ENCODE results near the gene TALDO1. TPM values are rescaled to one million over a fixed set of nuclear protein-coding genes. Genes with fewer than 3 reads are reported as not detected.

The TALDO1 gene
- total RNA-seq = 100 to 1,000 TPM; 152 to 155 TPM

DNA sequence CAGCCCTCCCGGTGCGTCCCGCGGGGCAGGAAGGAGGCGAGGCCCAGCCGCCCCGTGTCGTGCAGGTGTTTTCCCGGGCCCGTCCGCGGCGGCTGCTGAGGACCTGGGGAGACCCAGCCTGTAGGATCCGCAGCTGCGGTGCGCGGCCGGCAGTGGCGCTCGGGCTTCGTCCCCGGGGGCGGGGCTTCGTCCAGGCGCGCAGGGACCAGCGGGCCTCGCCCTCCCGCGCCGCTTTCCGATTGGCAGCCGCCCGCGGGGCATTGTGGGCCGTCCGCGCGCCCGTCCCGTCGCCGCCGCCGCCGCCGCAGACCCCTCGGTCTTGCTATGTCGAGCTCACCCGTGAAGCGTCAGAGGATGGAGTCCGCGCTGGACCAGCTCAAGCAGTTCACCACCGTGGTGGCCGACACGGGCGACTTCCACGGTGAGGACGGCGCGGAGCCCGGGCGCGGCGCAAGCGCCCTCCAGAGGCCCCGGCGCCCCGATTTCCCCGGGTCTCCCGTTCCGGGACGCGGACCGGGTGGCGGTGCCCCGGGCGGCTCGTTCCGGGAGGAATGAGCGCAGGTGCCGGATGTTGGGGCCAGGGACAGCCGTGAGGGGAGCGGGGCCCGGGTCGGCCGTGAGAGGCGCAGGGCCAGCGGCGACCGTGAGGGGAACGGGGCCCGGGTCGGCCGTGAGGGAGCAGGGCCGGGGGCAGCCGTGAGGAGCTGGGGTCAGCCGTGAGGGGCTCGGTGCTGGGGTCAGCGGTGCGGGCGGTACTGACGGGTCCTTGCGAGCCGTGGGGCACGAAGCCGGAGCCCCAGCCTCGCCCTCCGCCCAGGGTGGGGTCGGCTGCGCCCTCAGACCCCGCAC is at the start of gene TALDO1:
Gene TALDO1, plus strand, starts transcription at position 307 of the 849 bp plus-strand sequence. Its CDS starts 18 bp downstream, at position 325.
- Mint-ChIP-seq H3K4me1 (ENCODE audit: low read depth) (peaks cover 12% of the 10 kb centered on the region), H3K27ac (peak within 1 kb of the TSS; percentile 87), H3K27me3 (ENCODE audit: low read depth) (no peaks in the 10 kb centered on the region), H3K9me3 (no peaks in the 10 kb centered on the region), H3K36me3 (ENCODE audit: insufficient read depth in 2 of 2) (peaks cover 0 to 2% of the 10 kb centered on the region in 2 donors), H3K4me3 (peak within 1 kb of the TSS; percentile 91 to 94)
- DNase-seq (peak; percentile 94 to 96), ATAC-seq (replicated peaks in 1 of 2) (peak; percentile 94 to 96)

DNA sequence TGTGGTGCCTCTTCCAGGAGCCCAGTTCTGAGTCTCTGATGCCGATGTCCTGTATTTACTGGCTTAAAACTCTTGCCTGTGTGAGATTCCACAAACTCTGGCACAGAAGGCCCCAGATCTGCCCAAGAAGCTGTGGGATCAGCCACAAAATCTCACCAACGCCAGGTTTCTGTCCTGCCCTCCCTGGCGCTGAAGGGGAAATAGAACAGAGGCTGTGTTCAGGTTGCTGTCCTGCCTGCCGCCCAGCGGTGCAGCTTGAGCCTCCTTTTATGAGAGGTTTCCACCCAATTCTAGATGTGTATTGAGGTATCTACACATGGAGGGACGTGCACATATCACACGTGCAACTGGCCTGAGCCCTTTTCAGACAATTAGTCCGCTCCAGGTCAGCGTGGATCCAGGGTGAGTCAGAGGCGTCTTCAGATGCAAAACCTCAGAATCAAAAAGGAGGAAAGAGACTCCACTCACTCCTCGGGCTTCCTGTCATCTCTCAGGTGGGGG is 49.4 kb upstream of the TALDO1 start:
- peak overlapping the region; percentile 84 for H3K27ac Mint-ChIP-seq
- peak overlapping the region; percentile 82 to 84 for H3K4me3 Mint-ChIP-seq
- DNase-seq (no peak), ATAC-seq (replicated peaks in 1 of 2) (no peak)
- no peaks in the 10 kb centered on the region for H3K27me3 Mint-ChIP-seq (ENCODE audit: low read depth)
- H3K9me3 Mint-ChIP-seq = no peaks in the 10 kb centered on the region
- H3K36me3 Mint-ChIP-seq (ENCODE audit: insufficient read depth in 2 of 2) = peaks cover 0 to 7% of the 10 kb centered on the region in 2 donors
- peaks cover 34% of the 10 kb centered on the region for H3K4me1 Mint-ChIP-seq (ENCODE audit: low read depth)

DNA sequence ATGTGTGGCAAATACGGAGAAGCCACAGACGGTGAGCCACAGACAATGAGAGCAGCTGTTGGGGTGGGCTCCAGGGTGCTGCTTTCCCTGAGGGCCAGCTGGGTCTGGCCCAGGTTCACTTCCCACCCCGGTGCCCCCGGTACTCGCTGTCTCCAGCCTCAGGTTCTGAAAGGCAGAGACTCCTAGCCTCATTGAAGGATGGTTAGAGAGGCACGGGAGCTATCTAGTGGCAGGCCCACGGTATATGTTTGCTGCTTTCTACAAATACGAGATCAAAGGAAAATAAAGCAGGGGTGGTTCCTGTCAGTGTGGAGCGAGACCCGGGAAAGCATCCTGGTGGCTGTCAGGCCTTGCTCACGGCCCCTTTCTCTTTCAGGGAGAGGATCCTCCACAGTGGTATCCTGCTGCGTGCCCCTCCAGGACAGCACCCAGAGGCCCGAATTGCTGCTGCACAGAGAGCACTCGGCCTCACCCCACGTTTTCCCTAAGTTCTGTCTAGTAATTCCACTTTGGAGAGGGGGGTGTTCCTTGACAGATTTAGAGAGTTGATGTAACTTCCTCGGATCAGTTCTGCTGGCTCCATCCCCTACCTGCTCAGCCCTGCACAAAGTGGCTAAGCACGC is 48.7 kb upstream of the TALDO1 start:
- no peak overlapping the region for H3K27ac Mint-ChIP-seq
- no peak overlapping the region for H3K4me3 Mint-ChIP-seq
- peaks cover 0 to 1% of the 10 kb centered on the region in 2 donors for H3K36me3 Mint-ChIP-seq (ENCODE audit: insufficient read depth in 2 of 2)
- H3K27me3 Mint-ChIP-seq (ENCODE audit: low read depth) = no peaks in the 10 kb centered on the region
- no peak for DNase-seq
- H3K9me3 Mint-ChIP-seq = no peaks in the 10 kb centered on the region
- peaks cover 26% of the 10 kb centered on the region for H3K4me1 Mint-ChIP-seq (ENCODE audit: low read depth)
- no peak for ATAC-seq (replicated peaks in 1 of 2)

DNA sequence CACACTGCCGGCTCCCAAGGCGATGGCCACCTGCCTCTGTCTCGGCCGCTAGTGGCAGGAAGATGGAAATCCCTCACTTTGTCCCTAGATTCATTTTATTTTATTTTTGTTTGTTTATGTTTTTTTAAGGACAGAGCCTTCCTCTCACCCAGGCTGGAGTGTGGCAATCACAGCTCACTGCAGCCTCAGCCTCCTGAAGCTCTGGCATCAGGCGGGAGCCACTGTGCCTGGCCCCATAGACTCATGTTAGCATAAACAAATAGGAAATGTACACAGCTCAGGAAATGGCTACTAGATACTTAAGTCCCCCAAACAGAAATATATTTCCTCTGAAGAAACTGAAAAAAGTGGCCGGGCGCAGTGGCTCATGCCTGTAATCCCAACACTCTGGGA is 48.2 kb upstream of the TALDO1 start:
- Mint-ChIP-seq H3K4me1 (ENCODE audit: low read depth) (peaks cover 21% of the 10 kb centered on the region), H3K36me3 (ENCODE audit: insufficient read depth in 2 of 2) (no peaks in the 10 kb centered on the region)
- no peak for ATAC-seq (replicated peaks in 1 of 2)

DNA sequence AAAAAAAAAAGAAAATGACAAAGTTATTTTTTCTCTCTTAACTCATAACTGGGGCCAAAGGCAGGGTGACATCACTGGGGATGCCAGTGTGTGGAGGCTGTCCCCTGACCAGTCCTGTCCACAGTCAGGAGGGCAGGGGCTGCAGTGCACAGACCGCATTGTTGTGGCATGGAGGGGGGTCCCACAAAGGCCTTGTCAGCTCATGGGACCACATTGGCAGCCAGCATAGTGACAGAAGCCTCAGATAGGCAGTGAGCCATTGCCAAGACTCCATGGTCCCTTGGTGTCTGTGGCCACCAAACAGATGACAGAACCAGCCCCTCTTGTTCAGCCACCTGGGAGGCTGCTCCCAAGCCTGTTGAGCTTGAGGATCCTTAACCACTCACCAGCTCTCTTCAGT is 47.5 kb upstream of the TALDO1 start:
- ATAC-seq (replicated peaks in 1 of 2) (no peak), DNase-seq (no peak)
- Mint-ChIP-seq H3K27me3 (ENCODE audit: low read depth) (no peaks in the 10 kb centered on the region), H3K27ac (no peak overlapping the region), H3K4me3 (no peak overlapping the region), H3K9me3 (no peaks in the 10 kb centered on the region), H3K36me3 (ENCODE audit: insufficient read depth in 2 of 2) (no peaks in the 10 kb centered on the region), H3K4me1 (ENCODE audit: low read depth) (peaks cover 21% of the 10 kb centered on the region)

More for the DNA sequence above, 48.2 kb upstream of the TALDO1 start:
- Mint-ChIP-seq H3K4me3 (no peak overlapping the region), H3K27me3 (ENCODE audit: low read depth) (no peaks in the 10 kb centered on the region), H3K9me3 (no peaks in the 10 kb centered on the region), H3K27ac (no peak overlapping the region)
- DNase-seq = no peak

DNA sequence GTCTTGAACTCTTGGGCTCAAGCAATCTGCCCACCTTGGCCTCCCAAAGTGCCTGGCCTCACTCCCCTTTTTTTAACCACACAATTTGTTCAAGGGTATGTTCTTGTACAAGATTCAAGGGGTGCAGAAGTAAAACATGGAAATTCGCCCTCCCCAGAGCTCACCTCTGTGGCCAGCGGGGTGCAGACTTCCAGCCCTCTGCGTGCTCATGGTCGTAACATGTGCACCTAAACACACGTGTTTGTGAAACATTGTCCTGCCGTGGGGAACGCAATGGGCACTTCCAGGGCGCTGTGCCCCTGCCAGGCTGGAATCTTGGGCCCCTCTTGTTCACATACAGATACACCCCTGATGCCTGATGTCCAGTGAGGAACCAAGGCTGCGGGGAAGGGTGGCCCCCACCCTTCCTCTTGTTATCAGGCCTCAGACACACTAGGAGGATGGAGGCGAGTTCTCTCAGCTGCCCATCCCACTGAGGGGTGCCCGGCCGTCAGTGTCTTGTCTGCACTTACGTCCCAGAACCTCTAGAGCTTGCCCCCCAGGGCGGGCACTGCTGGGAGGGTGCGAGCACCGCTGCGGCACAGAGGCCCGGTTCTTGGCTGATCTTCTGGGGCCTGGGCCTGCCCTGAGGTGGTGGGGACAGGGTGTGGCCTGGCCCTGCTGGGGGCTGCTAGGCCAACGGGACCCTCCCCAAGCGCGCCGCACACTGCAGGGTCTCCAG is 45.4 kb upstream of the TALDO1 start:
- H3K27me3 Mint-ChIP-seq (ENCODE audit: low read depth) = no peaks in the 10 kb centered on the region
- peaks cover 15% of the 10 kb centered on the region for H3K4me1 Mint-ChIP-seq (ENCODE audit: low read depth)

DNA sequence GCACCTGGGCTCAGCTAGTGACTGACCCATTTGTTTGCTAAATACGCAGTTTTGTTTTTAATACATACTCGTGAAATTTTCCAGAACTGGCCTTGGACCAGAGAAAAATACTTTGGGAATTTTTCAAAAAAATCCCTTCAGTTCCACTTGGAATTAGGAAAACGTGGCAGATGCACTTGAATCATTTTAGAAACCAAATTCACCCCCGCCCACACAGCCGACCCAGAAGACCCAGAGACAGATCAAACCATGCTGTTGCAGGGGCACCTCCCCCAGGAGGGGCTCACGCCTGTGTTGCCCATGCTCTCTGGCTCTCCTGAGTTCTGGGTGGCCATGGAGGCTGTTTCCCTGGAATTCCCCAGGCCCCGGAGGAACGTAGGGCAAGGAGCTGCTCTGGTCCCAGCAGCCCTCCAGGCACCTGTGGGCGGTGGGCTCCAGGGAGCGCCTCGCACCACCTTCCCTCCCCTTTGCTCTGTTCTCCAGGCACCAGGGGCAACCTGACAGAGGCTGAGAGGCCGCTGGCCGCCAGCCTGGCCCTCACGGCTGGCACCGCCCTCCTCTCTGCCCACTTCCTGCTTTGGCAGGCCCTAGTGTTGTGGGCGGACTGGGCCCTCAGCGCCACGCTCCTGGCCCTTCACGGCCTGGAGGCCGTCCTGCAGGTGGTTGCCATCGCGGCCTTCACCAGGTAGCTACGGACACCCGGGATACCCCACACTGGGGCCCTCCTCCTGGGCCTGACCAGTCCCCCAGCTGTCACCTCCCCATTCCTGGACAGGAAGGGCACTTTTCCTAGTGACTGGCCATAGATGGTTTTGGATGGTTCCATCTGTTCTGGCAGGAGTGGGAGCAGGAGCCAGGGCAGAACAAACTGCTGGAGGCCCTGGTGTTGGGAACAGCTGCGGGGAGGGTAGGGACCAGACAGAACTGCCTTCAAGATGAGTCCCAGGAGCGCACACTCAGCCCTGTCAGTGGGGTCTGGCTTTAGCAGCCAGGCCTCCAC is 44.5 kb upstream of the TALDO1 start:
- DNase-seq (no peak), ATAC-seq (replicated peaks in 1 of 2) (peak in 1 of 2 donors; percentile 26)
- Mint-ChIP-seq H3K4me3 (no peak overlapping the region), H3K27ac (no peak overlapping the region), H3K27me3 (ENCODE audit: low read depth) (peaks cover 8% of the 10 kb centered on the region), H3K9me3 (no peaks in the 10 kb centered on the region), H3K4me1 (ENCODE audit: low read depth) (peaks cover 7% of the 10 kb centered on the region), H3K36me3 (ENCODE audit: insufficient read depth in 2 of 2) (no peaks in the 10 kb centered on the region)

More for the DNA sequence above, 45.4 kb upstream of the TALDO1 start:
- no peak for DNase-seq
- Mint-ChIP-seq H3K9me3 (no peaks in the 10 kb centered on the region), H3K36me3 (ENCODE audit: insufficient read depth in 2 of 2) (no peaks in the 10 kb centered on the region), H3K4me3 (no peak overlapping the region), H3K27ac (no peak overlapping the region)
- no peak for ATAC-seq (replicated peaks in 1 of 2)

DNA sequence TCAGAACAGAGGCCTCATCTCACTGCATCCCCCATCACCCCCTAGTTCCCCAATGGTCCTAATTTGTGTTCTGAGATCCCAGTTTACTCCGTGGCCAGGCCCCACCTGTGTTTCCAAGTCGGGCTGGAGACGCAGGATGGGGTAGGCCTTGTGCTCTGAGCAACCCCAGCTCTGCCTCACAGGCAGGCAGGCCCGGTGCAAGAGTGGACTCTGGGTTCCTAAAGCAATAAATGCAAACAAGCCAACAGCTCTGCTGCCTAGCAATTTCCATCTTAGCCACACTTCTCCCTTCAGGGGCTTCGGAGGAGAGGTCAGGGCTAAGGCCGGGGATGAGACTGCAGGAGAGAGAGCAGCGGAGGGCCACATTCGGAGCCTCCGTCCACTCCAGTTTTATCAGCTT is 43.8 kb upstream of the TALDO1 start:
- Mint-ChIP-seq H3K4me1 (ENCODE audit: low read depth) (no peaks in the 10 kb centered on the region), H3K9me3 (no peaks in the 10 kb centered on the region), H3K27ac (no peak overlapping the region), H3K4me3 (no peak overlapping the region), H3K36me3 (ENCODE audit: insufficient read depth in 2 of 2) (no peaks in the 10 kb centered on the region), H3K27me3 (ENCODE audit: low read depth) (peaks cover 11% of the 10 kb centered on the region)
- DNase-seq = no peak
- no peak for ATAC-seq (replicated peaks in 1 of 2)

DNA sequence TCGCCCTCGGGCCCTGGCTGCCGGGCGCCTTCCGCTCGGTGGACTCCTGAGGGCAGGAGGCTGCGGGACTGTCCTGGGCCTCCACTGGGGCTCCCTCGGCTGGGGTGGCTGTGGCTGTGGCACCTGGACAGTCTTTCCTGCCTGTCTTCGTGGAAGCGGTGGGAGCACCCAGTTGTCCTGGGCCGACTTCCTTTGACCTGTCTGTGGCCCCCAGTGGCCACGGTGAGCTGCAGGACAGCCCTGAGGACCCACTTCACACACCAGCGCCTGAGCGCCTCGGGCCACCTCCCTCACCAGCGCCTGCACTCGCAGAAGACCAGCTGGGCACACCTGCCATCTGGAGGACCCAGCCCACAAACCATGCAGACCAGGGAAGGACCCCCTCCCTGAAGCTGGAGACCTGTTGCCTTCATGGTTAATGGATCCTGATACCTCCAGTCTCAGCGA is 43.0 kb upstream of the TALDO1 start:
- no peak for DNase-seq

DNA sequence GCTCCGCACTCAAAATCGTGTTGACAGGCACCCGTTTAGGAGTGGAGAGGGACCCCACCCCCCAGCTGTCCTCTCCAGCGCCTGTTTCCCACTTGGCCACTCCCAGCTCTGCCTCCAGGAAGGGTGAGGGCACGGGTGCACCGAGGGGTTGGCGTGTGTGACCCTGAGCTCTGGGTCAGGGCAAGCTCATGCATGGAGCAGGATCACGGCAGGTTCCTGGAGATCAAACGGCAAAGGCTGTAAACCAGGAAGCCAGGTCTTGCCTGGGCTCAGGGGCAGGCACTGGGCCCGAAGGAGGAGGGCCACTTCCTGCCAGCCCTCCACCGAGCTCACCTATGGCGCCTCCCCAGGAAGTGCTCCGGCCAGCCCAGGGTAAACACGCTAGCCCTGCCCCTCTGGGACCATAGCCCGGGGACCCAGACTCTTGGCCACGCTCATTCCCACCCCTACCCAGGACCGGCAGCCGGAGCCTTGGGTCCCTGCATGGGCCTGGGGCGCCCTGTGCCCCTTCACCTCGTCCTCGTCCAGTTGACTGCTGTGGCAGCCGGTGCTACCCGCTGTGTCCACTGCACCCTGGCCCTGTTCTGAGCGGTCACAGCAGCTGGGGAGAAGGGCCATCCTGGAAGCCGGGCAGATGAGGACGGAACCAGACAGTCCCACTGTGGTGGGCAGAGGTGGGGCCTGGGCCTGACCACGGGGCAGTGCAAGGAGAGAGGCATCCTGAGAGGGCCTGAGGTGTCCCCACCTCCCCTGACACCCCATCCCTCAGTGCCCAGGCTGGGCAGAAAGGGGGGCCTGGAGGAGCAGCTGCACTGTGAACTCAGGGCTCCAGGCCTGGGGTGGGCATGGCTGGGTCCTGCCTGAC is 42.3 kb upstream of the TALDO1 start:
- H3K9me3 Mint-ChIP-seq = no peaks in the 10 kb centered on the region
- no peak overlapping the region for H3K27ac Mint-ChIP-seq
- no peak for ATAC-seq (replicated peaks in 1 of 2)
- no peaks in the 10 kb centered on the region for H3K4me1 Mint-ChIP-seq (ENCODE audit: low read depth)
- H3K4me3 Mint-ChIP-seq = peak overlapping the region in 1 of 2 donors; percentile 49
- DNase-seq = no peak
- no peaks in the 10 kb centered on the region for H3K36me3 Mint-ChIP-seq (ENCODE audit: insufficient read depth in 2 of 2)
- H3K27me3 Mint-ChIP-seq (ENCODE audit: low read depth) = peaks cover 11% of the 10 kb centered on the region

More for the DNA sequence above, 43.0 kb upstream of the TALDO1 start:
- Mint-ChIP-seq H3K9me3 (no peaks in the 10 kb centered on the region), H3K4me3 (no peak overlapping the region), H3K27me3 (ENCODE audit: low read depth) (peaks cover 11% of the 10 kb centered on the region), H3K4me1 (ENCODE audit: low read depth) (no peaks in the 10 kb centered on the region), H3K36me3 (ENCODE audit: insufficient read depth in 2 of 2) (no peaks in the 10 kb centered on the region), H3K27ac (no peak overlapping the region)
- ATAC-seq (replicated peaks in 1 of 2) = no peak

DNA sequence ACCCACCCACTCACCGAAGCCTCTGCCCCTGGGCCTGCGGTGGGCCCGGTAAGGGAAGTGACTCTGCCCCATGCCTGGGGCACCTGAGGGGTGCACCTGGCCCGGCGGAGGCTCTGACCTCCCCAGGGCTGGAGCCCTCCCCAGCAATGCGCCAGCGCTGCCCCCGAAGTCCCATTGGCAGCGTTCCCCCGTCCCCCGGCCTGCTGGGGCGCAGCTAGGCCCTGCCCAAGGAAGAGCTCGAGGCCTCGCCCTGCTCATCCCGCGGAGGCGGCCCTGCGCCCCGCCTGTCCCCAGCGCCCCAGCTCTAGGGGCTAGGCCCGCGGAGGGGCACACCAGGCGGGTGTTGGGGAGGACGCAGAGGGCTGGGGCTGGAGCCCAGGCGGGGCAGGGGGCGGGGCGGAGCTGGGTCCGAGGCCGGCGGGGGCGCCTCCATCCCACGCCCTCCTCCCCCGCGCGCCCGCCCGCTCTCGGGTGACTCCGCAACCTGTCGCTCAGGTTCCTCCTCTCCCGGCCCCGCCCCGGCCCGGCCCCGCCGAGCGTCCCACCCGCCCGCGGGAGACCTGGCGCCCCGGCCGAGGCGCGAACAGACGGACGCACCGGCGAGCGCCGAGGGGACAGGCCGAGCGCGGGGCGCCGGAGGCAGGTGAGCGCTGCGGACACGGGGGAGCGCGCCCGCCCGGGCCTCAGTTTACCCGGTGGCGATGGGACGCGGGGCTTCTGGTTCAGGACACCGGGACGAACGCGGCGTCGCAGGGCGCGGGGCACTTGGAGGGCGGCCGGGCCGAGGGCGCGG is 41.4 kb upstream of the TALDO1 start, which contains the start of gene EPS8L2:
Gene EPS8L2, plus strand, starts transcription at position 586 of the 793 bp plus-strand sequence. CDS start 3,177 bp downstream, outside the sequence.
- no peaks in the 10 kb centered on the region for H3K4me1 Mint-ChIP-seq (ENCODE audit: low read depth)
- H3K27ac Mint-ChIP-seq = no peak within 1 kb of the TSS
- H3K4me3 Mint-ChIP-seq = peak within 1 kb of the TSS in 1 of 2 donors; percentile 49
- H3K36me3 Mint-ChIP-seq (ENCODE audit: insufficient read depth in 2 of 2) = no peaks in the 10 kb centered on the region
- H3K27me3 Mint-ChIP-seq (ENCODE audit: low read depth) = peaks cover 11% of the 10 kb centered on the region
- no peaks in the 10 kb centered on the region for H3K9me3 Mint-ChIP-seq
- ATAC-seq (replicated peaks in 1 of 2) = peak; percentile 31 to 37
- no peak for DNase-seq

Data from activated T-cell treated with anti-CD3 and anti-CD28 coated beads, Interleukin-2, amount 50 U/mL, for 72 hours (primary cell).